T follicular helper cell (primary cell): ENCODE measurements around the gene CIT.
"Not testable (repeated sequence)": the region's sequence is repeated elsewhere in the genome, so short reads cannot be mapped to it uniquely, and the experiment has no call there.

ENCODE experiments used
- DNase-seq: peaks from one replicate; pipeline ENCODE4 v3.0.0-alpha.2; 2020; ENCODE audit warnings: low read depth
- total RNA-seq, 2 experiments: gene quantifications; one replicate each; lab custom pipeline; 2026; lab: John Stamatoyannopoulos, UW

Gene CIT, protein sequence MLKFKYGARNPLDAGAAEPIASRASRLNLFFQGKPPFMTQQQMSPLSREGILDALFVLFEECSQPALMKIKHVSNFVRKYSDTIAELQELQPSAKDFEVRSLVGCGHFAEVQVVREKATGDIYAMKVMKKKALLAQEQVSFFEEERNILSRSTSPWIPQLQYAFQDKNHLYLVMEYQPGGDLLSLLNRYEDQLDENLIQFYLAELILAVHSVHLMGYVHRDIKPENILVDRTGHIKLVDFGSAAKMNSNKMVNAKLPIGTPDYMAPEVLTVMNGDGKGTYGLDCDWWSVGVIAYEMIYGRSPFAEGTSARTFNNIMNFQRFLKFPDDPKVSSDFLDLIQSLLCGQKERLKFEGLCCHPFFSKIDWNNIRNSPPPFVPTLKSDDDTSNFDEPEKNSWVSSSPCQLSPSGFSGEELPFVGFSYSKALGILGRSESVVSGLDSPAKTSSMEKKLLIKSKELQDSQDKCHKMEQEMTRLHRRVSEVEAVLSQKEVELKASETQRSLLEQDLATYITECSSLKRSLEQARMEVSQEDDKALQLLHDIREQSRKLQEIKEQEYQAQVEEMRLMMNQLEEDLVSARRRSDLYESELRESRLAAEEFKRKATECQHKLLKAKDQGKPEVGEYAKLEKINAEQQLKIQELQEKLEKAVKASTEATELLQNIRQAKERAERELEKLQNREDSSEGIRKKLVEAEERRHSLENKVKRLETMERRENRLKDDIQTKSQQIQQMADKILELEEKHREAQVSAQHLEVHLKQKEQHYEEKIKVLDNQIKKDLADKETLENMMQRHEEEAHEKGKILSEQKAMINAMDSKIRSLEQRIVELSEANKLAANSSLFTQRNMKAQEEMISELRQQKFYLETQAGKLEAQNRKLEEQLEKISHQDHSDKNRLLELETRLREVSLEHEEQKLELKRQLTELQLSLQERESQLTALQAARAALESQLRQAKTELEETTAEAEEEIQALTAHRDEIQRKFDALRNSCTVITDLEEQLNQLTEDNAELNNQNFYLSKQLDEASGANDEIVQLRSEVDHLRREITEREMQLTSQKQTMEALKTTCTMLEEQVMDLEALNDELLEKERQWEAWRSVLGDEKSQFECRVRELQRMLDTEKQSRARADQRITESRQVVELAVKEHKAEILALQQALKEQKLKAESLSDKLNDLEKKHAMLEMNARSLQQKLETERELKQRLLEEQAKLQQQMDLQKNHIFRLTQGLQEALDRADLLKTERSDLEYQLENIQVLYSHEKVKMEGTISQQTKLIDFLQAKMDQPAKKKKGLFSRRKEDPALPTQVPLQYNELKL (N-terminal part only)
- 1.7 to 2.0 reads per million in 2 experiments for total RNA-seq

DNA sequence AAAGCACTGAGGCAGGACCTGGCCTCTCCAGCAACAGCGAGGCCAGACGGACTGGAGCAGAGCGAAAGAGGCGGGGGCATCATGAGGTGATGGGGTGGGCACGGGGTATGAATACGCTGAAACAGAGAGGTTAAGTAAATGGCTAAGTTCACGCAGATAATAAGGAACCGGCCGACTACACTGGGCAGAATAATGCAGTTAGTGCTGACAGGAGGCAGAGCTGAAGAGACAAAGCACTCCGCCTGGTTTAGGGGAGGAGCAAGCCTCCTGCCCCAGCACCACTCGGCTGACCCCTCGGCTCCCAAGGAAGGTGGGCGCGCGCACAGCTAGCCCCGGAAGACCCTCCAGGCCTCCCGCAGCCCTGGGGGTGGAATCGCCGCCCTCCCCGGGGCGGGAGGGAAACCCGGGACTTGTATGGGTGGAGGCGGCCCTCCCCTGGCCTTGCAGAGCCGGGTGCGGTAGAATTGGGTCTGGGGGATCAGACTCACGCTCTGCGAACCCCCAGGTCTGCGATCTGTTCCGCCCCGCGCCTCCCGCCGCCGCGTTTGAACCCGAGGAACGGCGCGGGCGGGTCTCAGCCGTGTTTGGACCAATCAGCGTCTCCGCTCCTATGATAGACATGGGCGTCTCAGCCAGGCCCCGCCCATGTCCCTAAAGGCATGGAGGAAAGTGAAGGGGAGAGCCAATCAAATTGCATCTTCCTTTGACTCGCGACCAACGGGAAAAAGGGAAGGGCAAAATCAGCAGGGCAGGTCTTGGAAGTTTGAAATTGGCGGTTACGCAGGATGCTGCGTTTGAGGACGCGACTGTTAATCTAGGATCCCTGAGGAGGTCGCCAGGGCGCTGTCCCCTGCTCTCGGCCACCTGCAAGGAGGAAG, at the start of gene CIT:
TSS of gene CIT (minus strand) at position 560 of the 878 bp plus-strand sequence. CDS start 1,152 bp downstream, outside the sequence.
- peak; percentile 80 for DNase-seq

DNA sequence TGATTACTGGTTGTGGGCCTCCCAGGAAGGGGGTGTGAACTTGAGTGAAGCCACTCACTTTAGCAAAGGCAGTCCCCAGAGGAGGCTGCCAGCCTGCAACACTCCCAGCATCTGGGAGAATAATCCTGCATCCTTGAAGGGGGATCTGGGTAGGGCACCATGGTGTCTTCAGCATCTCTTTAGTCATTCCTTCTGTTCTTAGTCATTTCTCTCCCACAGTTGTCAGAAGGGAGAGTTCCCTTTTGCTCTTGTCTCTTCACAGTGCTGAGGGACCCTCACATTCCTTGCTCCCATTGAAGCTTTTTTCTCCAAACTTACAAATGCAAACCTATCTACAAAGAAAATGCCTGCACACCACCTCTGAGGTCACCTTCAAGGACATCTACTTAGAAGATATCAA, 48.1 kb upstream of the CIT start:
- no peak for DNase-seq

DNA sequence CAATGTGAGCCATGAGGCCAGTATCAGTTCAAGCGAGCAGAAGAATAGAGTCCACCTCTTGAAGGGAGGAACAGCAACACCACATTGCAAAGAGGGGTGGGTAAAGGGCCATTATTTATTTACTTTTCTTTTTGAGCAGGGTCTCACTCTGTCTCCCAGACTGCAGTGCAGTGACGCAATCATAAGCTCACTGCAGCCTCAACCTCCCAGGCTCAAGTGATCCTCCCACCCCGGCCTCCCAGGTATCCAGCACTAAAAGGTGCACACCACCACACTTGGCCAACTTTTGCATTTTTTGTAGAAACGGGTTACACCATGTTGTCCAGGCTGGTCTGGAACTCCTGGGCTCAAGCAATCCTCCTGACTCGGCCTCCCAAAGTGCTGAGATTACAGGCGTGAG, 42.9 kb upstream of the CIT start:
- DNase-seq: no peak

DNA sequence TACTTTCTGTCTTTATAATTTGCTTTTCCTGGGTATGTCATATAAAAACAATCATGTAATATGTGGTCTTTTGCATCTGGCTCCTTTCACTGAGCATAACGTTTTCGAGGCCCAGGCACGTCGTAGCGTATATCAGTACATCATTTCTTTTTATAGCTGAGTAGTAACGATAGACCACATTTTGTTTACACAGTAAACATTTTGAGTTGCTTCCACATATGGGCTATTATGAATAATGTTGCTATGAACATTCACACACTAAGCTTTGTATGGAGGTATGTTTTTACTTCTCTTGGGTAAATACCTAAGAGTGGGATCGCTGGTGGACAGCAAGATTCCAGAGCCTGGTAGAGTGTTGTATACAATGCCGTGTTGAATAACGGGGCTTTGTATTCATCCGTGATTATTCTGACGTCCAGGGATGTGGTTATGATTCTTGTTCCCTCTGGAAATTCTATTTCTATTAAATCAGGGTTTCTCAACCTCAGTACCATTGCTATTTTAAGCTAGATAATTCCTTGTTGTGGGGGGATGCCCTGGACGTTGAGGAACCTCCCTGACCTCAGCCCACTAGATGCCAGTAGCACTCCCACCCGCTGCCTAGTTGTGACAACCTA, 38.9 kb upstream of the CIT start:
- no peak for DNase-seq

DNA sequence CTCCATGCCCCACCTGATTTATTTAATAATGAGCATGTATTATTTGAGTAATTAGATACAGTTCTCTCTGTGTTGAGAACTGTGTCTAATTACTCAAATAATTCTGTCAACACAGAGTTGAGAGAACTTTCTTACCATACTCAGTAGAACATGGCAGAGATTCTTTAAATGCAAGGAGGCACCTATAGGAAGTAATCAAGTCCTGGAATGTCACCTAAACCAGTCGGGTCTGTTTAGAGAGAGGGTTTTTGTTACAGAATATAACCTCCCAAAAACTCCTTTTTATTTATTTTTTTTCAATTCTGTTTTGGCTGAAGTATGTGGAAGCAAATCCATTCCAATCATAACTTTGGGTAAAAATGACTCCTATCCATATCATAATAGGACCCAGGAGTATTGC, 37.5 kb upstream of the CIT start:
- no peak for DNase-seq

DNA sequence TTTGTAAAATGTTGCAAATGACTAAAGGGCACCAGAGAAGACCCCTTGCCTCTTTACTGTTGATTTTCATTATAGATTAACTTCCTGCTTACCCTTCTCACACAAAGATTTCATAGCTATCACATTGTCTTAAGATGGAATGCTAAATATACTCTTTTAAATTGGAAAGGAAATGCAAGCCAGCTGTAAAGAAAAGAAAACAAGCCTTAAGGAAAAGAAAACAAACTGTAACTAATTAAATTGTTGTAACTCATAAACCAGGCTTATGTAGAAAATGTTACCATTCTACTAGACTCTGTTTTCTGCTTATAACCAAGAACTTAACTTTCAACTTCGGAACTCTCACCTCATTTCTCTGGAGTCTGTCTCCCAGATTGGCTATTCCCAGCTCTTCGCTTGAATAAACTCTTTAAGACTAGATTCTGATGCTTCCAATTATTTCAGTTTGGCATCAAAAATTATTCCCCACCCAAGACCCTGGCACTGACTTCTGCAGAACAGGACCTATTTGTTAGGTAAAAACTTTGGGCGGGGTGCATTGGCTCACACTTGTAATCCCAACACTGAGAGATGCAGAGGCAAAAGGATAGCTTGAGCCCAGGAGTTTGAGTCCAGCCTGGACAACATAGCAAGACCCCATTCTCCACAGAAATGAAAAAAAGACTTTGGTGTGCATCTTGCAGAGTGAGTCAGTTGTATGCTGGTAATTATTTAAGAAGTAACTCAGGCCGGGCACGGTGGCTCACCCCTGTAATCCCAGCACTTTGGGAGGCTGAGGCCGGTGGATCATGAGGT, 36.6 kb upstream of the CIT start:
- no peak for DNase-seq

DNA sequence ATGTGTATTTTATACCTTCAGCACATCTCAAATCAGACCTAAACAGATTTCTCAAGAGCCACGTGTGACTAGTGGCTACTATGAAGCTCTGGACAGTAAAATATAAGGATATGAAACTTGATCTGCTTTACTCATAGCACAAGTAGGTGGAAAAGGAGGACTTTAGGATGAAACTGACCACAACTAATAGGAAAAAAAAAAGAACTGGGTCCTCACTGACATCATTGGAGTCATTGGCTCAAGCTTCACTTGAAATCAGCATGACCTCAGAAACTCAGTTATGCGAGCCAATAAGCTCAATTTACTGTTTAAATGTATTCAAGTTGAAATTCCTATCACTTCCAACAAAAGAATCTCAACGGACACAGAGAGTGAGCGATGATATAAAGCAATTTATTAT, 34.1 kb upstream of the CIT start:
- no peak for DNase-seq

DNA sequence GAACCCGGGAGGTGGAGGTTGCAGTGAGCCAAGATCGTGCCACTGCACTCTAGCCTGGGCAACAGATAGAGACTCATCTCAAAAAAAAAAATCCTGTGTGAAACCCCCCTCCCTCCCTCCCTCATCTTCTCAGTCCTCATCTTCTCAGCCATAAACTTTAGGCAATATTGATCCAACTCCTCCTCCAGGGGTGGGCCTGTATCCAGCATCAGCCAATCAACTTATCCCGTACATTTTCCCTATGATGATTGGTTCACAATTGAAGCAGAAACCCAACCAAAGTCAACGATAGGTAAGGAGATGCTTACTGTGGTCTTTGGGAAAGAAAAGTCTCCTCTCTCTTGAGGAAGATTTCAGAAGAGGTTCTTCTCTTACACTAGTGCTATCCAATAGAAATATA, 33.5 kb upstream of the CIT start:
- no peak for DNase-seq

DNA sequence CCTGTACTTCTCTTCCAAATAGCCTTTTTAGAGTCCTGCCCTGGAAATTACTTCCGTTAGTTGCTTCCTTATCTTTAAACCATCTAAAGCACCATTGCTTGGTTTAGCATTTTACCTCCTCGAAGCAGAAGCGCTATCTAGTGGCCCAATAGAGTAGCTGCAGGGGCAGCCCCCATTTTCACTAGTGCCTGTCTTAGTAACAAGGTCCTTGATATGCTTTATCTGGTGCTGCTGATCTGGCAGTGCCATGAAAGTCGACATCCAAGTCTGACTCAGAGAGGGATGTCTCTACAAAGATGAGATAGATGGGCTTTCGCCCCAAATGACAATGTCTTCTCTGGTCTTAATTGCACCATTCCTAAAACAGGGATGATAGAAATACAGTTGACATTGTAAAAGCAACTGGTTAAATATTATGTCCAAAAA, 25.0 kb upstream of the CIT start:
- peak; percentile 52 for DNase-seq

DNA sequence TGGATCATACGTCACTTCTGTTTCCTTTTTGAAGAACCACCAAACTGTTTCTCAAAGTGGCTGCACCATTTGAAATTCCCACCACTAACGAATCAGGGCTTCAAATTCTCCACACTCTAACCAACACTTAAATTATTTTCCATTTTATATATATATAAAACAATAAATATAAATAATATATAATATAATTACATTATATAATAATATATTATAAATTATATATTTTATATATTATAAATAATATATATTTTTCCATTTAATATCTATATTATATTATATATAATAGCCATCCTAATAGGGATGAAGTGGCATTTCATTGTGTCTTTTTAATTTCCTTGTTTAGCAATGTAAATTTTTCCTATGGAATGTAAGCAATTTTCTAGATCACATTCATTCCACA, 24.6 kb upstream of the CIT start:
- DNase-seq: no peak

DNA sequence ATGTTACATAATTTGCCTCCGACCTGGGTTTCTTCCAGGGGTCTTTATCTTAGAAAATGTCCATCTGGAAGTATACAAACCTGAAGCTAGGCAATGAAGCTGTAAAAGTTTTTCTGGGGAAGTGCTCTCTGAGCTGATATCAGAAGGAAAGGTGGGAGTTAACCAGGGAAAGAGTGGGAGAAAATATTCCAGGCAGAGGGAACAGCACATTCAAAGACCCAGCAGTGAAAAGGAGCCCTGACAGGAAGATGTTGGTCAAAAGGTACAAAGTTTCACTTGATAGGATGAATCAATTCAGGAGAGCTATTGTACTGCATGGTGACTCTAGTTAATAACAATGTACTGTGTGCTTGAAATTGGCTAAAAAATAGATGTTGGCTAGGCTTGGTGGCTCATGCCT, 17.8 kb upstream of the CIT start:
- DNase-seq: no peak

DNA sequence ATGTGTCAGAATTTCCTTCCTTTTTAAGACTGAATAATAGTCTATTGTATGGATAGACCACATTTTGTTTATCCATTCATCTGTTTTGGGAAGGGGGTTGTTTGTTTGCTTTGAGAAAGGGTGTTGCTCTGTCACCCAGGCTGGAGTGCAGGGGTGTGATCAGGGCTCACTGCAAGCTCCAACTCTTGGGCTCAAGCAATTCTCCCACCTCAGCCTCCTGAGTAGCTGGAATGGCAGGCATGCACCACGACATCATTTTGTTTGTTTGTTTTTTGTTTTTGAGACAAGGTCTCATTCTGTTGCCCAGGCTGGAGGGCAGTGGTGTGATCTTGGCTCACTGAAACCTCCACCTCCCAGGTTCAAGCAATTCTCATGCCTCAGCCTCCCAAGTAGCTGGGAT, 15.5 kb upstream of the CIT start:
- not testable (repeated sequence) for DNase-seq

DNA sequence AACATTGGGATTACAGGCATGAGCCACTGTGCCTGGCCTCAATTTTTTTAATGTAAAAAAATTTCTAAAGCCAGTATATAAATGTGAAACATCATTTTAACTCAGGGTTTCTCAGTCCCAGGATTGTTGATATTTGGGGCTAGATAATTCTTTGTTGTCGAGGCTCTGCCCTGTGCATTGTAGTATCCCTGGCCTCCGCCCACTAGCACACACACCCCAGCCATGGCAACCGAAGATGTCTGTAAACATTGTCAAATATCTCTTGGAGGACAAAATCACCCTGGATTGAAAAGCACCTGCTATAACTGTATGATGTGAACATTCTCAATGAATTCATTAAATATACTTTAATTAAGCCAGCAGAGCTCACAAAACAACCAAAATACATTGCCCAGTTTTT, 8.4 kb upstream of the CIT start:
- no peak for DNase-seq

DNA sequence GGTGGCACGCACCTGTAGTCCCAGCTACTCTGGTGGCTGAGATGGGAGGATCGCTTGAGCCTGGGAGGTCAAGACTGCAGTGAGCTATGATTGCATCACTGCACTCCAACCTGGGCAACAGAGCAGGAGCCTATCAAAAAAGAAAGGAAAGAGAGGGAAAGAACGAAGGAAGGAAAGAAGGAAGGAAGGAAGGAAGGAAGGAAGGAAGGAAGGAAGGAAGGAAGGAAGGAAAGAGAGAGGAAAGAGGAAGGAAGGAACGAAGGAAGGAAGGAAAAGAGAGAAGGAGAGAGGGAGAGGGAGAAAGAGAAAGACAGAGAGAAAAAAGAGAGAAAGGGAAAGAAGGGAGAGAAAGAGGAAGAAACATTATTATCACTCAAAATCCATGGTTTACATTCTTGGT, 6.7 kb upstream of the CIT start:
- DNase-seq: not testable (repeated sequence)

DNA sequence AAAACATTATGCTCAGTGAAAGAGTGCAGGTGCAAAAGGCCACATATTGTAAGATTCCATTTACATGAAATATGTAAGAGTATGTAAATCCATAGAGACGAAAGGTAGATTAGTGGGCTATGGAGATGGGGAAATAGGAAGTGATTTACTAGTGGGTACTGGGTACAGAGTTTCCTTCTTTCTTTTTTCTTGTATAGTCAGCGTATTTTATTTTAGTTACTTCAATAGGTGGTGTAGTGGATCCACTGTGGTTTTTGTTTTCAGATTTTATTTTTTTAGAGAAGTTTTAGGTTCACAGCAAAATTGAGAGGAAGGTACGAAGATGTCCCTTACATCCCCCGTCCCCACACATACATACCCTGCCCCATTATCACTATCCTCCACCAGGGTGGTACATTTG, 6.1 kb upstream of the CIT start:
- DNase-seq: no peak

DNA sequence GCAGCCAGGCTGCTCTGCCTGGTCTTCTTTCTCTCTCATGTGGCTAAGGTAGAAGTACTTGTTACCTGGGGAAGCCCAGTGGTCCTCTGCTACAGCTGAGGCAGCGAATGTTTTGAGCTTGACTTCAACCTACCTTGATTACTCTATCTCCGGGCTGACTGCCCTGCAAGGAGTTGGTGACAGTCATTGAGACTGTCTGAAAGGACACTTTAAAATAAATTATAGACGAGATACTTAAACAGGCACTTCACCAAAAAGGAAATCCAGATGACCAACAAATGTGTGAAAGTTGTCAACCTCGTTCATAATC, 474 bp upstream of the CIT start:
- no peak for DNase-seq

DNA sequence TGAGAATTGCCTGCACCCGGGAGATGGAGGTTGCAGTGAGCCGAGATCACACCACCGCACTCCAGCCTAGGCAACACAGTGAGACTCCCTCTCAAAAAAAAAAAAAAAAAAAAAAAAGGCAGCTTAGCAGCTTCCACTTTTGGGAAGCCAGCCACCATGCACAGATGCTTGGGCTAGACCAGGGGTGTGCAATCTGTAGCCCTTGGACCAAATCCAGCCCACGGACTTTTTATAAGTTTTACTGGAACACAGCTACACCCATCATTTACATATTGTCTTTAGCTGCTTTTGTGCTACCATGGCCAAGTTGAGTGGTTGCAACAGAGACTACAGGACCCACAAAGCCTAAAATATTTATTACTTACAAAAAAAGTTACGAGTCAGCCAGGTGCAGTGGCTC, 6.7 kb downstream of the CIT start:
- no peak for DNase-seq

DNA sequence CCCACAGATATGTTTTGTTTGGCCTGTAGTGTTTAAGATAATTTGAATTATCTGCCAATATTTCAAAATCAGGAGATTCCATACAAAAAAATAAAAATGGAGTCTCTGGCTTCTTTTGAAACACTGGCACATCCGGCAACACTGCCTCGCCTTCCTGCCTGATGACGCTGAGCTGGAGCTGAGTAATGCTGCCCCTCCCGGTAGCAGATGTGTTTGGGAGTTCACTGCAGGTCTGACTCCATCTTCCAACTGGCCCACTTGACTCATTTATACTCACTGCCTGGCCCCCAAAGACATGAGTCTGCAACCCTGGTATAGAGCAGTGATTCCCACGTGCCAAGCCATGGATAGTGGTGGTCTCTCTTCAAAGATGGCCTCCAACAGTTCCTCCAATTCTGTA, 7.4 kb downstream of the CIT start:
- no peak for DNase-seq

DNA sequence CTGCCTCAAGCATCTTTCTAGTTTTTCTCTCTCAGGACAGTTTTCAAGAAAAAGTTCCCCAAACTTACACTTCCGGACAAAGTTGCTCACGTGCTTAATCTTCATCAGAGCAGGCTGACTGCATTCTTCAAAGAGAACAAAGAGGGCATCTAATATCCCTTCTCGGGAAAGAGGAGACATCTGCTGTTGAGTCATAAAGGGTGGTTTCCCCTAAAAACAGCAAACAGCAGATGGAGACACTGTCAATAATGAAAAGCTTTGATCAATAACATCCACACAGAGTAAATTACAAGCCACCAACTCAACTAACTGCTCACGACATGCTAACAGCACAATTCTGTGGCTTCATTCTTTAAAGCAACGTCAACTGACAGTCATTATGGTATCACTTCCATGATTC, 8.1 kb downstream of the CIT start:
- DNase-seq: no peak

DNA sequence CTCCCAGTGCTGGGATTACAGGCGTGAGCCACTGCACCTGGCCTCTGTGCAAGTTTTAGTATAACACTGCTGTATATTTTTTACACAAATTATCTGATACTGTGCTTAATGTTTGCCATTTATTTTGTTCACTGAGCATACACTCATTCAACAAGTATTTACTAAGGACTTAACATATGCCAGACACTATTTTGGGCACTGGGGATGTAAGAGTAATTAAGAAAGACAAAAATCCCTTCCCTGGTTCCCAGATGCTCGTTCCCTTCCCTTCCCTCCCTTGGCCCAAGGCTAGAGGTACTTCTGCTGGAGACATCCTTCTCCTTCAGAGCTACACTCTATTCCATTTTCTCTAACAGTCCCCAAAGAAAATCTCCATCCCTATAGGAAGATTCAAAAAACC, 12.5 kb downstream of the CIT start:
- DNase-seq: no peak
